GM23338 (cell line): ENCODE data around the gene SH3PXD2B.

Experiments used
- CREB1 ChIP-seq: fragments of 250-450 bp; sonication (Bioruptor Pico); IDR thresholded peaks from 2 replicates; pipeline ENCODE4 v1.5.0; 2020; ENCODE audit warnings: low read depth, mild to moderate bottlenecking, moderate library complexity
- CTCF ChIP-seq, 2 experiments: fragments of 200-600 bp in 1 of 2; sonication (generic) in 1 of 2; conservative IDR thresholded peaks; 2 replicates each; pipeline versions ENCODE4 v1.5.1 to v1.6.1; 2016 to 2017; ENCODE audit warnings: antibody characterized with exemption in 2 of 2, low read depth in 2 of 2, mild to moderate bottlenecking in 2 of 2, moderate library complexity in 1 of 2
- EZH2 ChIP-seq: fragments of 200-600 bp; sonication (generic); IDR thresholded peaks from one replicate; pipeline ENCODE4 v1.8.0; 2017; ENCODE audit warnings: antibody characterized with exemption, mild to moderate bottlenecking, low read depth; ENCODE audit not compliant: unreplicated experiment
- EZH2phosphoT487 ChIP-seq: fragments of 200-600 bp; sonication (generic); IDR thresholded peaks from one replicate; pipeline ENCODE4 v1.8.1; 2018; ENCODE audit warnings: antibody characterized with exemption; ENCODE audit not compliant: unreplicated experiment
- JUNB ChIP-seq: IDR thresholded peaks from one replicate; pipeline ENCODE4 v1.6.1; 2016; ENCODE audit warnings: antibody characterized with exemption; ENCODE audit not compliant: unreplicated experiment
- NANOG ChIP-seq: IDR thresholded peaks from 2 replicates; pipeline ENCODE4 v1.6.1; 2016; ENCODE audit warnings: antibody characterized with exemption, borderline replicate concordance
- POLR2AphosphoS5 ChIP-seq: IDR thresholded peaks from 2 replicates; pipeline ENCODE4 v1.6.1; 2016; ENCODE audit warnings: antibody characterized with exemption, low read depth
- STAT1 ChIP-seq: IDR thresholded peaks from one replicate; pipeline ENCODE4 v1.6.1; 2016; ENCODE audit warnings: antibody characterized with exemption; ENCODE audit not compliant: unreplicated experiment
- ZNF114 ChIP-seq: fragments of 250-450 bp; sonication (Bioruptor Pico); IDR thresholded peaks from 2 replicates; pipeline ENCODE4 v1.5.0; 2020; ENCODE audit warnings: mild to moderate bottlenecking, moderate library complexity
- TF ChIP-seq, protein P1 (sequence below): IDR thresholded peaks from one replicate; pipeline ENCODE4 v1.6.1; 2018; ENCODE audit warnings: antibody characterized with exemption; ENCODE audit not compliant: unreplicated experiment

DNA sequence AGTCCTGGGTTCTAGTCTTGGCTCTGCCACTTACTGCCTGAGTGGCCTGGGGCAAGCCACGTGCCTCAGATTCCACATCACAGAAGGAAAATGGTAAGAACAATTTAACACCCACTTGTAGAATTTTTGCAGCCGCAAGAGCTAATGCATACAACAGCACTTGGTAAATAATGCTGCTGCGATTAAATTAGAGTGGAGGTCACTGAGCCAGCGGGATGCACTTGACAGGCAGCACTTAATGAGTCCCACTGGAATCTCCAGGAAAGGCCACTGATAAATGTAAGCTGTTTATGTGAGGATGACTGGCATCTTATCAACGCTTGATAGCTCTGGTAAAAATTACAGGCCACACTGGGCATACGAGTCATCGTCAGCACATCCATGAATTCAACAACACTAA lies 111.4 kb downstream of the SH3PXD2B start:
- TF ChIP-seq CTCF (conservative IDR thresholded peaks at IDR 0.05; ENCODE audit: low read depth in 2 of 2): no peak
- no peak for TF ChIP-seq POLR2AphosphoS5
- no peak for TF ChIP-seq EZH2
- no peak for TF ChIP-seq CREB1 (CRISPR knock-in tag)
- no peak for TF ChIP-seq NANOG
- TF ChIP-seq, protein P1, sequence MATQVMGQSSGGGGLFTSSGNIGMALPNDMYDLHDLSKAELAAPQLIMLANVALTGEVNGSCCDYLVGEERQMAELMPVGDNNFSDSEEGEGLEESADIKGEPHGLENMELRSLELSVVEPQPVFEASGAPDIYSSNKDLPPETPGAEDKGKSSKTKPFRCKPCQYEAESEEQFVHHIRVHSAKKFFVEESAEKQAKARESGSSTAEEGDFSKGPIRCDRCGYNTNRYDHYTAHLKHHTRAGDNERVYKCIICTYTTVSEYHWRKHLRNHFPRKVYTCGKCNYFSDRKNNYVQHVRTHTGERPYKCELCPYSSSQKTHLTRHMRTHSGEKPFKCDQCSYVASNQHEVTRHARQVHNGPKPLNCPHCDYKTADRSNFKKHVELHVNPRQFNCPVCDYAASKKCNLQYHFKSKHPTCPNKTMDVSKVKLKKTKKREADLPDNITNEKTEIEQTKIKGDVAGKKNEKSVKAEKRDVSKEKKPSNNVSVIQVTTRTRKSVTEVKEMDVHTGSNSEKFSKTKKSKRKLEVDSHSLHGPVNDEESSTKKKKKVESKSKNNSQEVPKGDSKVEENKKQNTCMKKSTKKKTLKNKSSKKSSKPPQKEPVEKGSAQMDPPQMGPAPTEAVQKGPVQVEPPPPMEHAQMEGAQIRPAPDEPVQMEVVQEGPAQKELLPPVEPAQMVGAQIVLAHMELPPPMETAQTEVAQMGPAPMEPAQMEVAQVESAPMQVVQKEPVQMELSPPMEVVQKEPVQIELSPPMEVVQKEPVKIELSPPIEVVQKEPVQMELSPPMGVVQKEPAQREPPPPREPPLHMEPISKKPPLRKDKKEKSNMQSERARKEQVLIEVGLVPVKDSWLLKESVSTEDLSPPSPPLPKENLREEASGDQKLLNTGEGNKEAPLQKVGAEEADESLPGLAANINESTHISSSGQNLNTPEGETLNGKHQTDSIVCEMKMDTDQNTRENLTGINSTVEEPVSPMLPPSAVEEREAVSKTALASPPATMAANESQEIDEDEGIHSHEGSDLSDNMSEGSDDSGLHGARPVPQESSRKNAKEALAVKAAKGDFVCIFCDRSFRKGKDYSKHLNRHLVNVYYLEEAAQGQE: no peak
- TF ChIP-seq STAT1: no peak
- TF ChIP-seq JUNB: no peak
- no peak for TF ChIP-seq EZH2phosphoT487
- no peak for TF ChIP-seq ZNF114 (CRISPR knock-in tag)
